ENCODE data around the gene ATRN.

The ATRN gene

GRCh38 chr20:3679749-3680700 lies 209.2 kb downstream of the ATRN start:
- DNase-seq = no peak

- DNase-seq = no peak
Observed at GRCh38 chr20:3680701-3681351, 210.0 kb downstream of the ATRN start.

GRCh38 chr20:3681352-3681930 lies 210.6 kb downstream of the ATRN start:
- no peak for DNase-seq

GRCh38 chr20:3681931-3682781 lies 211.3 kb downstream of the ATRN start, which contains the start of gene ADAM33:
Gene ADAM33 (minus strand): TSS chr20:3682010. CDS start chr20:3682004, 6 bp downstream.
- no peak for DNase-seq

- DNase-seq = no peak
Observed at GRCh38 chr20:3685341-3685740, 214.5 kb downstream of the ATRN start.

- no peak for DNase-seq
Observed at GRCh38 chr20:3686421-3686820, 215.6 kb downstream of the ATRN start.

- no peak for DNase-seq
Observed at GRCh38 chr20:3686867-3687321, 216.1 kb downstream of the ATRN start.

- DNase-seq = no peak
Observed at GRCh38 chr20:3687655-3688054, 216.8 kb downstream of the ATRN start.

- DNase-seq = no peak
Observed at GRCh38 chr20:3689978-3690377, 219.2 kb downstream of the ATRN start.

GRCh38 chr20:3690413-3690812 lies 219.6 kb downstream of the ATRN start:
- no peak for DNase-seq

GRCh38 chr20:3691306-3691705 lies 220.5 kb downstream of the ATRN start:
- DNase-seq = no peak

- no peak for DNase-seq
Observed at GRCh38 chr20:3691897-3692296, 221.1 kb downstream of the ATRN start.

GRCh38 chr20:3692706-3693294 lies 222.0 kb downstream of the ATRN start:
- no peak for DNase-seq

GRCh38 chr20:3693376-3693775 lies 222.6 kb downstream of the ATRN start:
- DNase-seq = no peak

- DNase-seq = no peak
Observed at GRCh38 chr20:3694864-3695263, 224.0 kb downstream of the ATRN start.

GRCh38 chr20:3696200-3696599 lies 225.4 kb downstream of the ATRN start:
- DNase-seq = no peak

- no peak for DNase-seq
Observed at GRCh38 chr20:3696745-3697587, 226.1 kb downstream of the ATRN start.

GRCh38 chr20:3697588-3698305 lies 226.9 kb downstream of the ATRN start:
- no peak for DNase-seq

GRCh38 chr20:3698591-3699001 lies 227.8 kb downstream of the ATRN start:
- no peak for DNase-seq

- DNase-seq = no peak
Observed at GRCh38 chr20:3699037-3699436, 228.2 kb downstream of the ATRN start.
